ENCODE measurements around the gene SLC25A45.

The SLC25A45 gene

GRCh38 chr11:65392186-65392829, 9.9 kb upstream of the SLC25A45 start:
- Histone ChIP-seq H3K36me3 (no peaks in the 10 kb centered on the region), H3K27me3 (no peaks in the 10 kb centered on the region), H3K4me1 (no peaks in the 10 kb centered on the region), H3K9me3 (no peaks in the 10 kb centered on the region), H3K4me3 (ENCODE audit: low read depth, low read length) (no peak overlapping the region)
- DNase-seq = peak; percentile 36
- TF ChIP-seq CTCF (IDR thresholded peaks at IDR 0.05; ENCODE audit: low read depth, low read length) = no peak

- DNase-seq = no peak
- TF ChIP-seq CTCF (IDR thresholded peaks at IDR 0.05; ENCODE audit: low read depth, low read length) = no peak
- H3K4me3 ChIP-seq (ENCODE audit: low read depth, low read length) = no peak overlapping the region
- H3K27me3 ChIP-seq = no peaks in the 10 kb centered on the region
- no peaks in the 10 kb centered on the region for H3K9me3 ChIP-seq
- no peaks in the 10 kb centered on the region for H3K36me3 ChIP-seq
- no peaks in the 10 kb centered on the region for H3K4me1 ChIP-seq
These were observed 8.6 kb upstream of the SLC25A45 start for GRCh38 chr11:65390996-65391395.

GRCh38 chr11:65390099-65390941, 7.9 kb upstream of the SLC25A45 start:
- Histone ChIP-seq H3K27me3 (no peaks in the 10 kb centered on the region), H3K36me3 (no peaks in the 10 kb centered on the region), H3K9me3 (no peaks in the 10 kb centered on the region), H3K4me1 (no peaks in the 10 kb centered on the region), H3K4me3 (ENCODE audit: low read depth, low read length) (no peak overlapping the region)
- no peak for TF ChIP-seq CTCF (IDR thresholded peaks at IDR 0.05; ENCODE audit: low read depth, low read length)
- DNase-seq = no peak

- Histone ChIP-seq H3K4me1 (no peaks in the 10 kb centered on the region), H3K9me3 (no peaks in the 10 kb centered on the region), H3K27me3 (no peaks in the 10 kb centered on the region), H3K4me3 (ENCODE audit: low read depth, low read length) (no peak overlapping the region), H3K36me3 (no peaks in the 10 kb centered on the region)
- no peak for TF ChIP-seq CTCF (IDR thresholded peaks at IDR 0.05; ENCODE audit: low read depth, low read length)
- DNase-seq = no peak
These were observed 7.0 kb upstream of the SLC25A45 start for GRCh38 chr11:65389294-65389980.

GRCh38 chr11:65388731-65389130, 6.3 kb upstream of the SLC25A45 start:
- Histone ChIP-seq H3K36me3 (no peaks in the 10 kb centered on the region), H3K4me3 (ENCODE audit: low read depth, low read length) (no peak overlapping the region), H3K4me1 (no peaks in the 10 kb centered on the region), H3K27me3 (no peaks in the 10 kb centered on the region), H3K9me3 (no peaks in the 10 kb centered on the region)
- DNase-seq = no peak
- TF ChIP-seq CTCF (IDR thresholded peaks at IDR 0.05; ENCODE audit: low read depth, low read length) = no peak

Data from BE2C (cell line).